ENCODE data around the gene MIEN1.

GRCh38 chr17:39683295-39683939 lies 46.9 kb downstream of the MIEN1 start:
- TF ChIP-seq CTCF (IDR thresholded peaks at IDR 0.05) = no peak
- no peak for TF ChIP-seq EP300 (IDR thresholded peaks at IDR 0.05)
- no peak for TF ChIP-seq POLR2A (IDR thresholded peaks at IDR 0.05)
- no peak for TF ChIP-seq POLR2AphosphoS5 (IDR thresholded peaks at IDR 0.05)

Data from stomach (tissue), 4 donors.